ENCODE measurements around the gene NRDC.

NRDC gene

DNA sequence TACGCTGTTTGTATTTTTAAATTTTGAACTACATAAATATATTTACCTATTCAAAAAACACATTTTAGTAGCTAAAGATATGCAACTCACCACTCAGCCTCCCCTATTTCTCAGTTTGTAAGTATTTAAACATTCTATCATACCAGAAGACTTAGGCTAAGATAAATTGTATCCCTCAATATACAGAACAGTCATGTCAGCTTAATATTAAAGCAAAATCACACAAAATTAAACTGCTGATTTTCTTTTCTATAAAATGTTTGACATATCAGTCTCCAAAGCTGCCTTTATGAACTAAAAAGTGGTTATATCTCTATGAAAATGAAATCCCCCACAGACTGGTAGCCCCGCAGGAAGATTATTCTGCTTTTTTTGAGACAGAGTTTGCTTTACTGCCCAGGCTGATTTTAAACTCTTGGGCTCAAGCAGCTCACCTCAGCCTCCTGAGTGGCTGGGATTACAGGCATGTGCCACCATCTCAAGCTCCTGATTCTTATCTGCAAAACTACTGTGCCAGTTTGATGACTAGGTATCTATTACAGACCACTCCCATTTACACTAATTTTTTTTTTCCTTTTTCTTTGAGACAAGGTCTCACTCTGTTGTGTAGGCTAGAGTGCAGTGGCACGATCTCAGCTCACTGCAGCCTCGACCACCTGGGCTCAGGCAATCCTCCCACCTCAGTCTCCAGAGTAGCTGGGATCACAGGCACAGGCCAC, 37.6 kb downstream of the NRDC start:
- Histone ChIP-seq H2AFZ (ENCODE audit: low read depth, low read length, severe bottlenecking) (no peak overlapping the region), H3F3A (ENCODE audit: insufficient read depth) (no peaks in the 10 kb centered on the region), H3K36me3 (ENCODE audit: low read length) (peaks cover 19% of the 10 kb centered on the region; the same call in 1 of the 2 replicates), H3K27me3 (ENCODE audit: low read length) (no peaks in the 10 kb centered on the region), H3K9me2 (replicated peaks; ENCODE audit: insufficient read depth, low read length) (no peaks in the 10 kb centered on the region), H3K4me2 (ENCODE audit: low read depth, low read length, poor library complexity, severe bottlenecking) (no peak overlapping the region), H3K79me2 (ENCODE audit: insufficient read depth, low read length) (peaks cover 20% of the 10 kb centered on the region; the same call in 1 of the 2 replicates), H3K9me3 (ENCODE audit: insufficient read depth, low read length) (no peaks in the 10 kb centered on the region), H4K20me1 (ENCODE audit: low read depth, low read length) (no peaks in the 10 kb centered on the region), H3K4me3 (ENCODE audit: insufficient read depth, low read length, poor library complexity, severe bottlenecking) (no peak overlapping the region), H3K27ac (ENCODE audit: low read depth, low read length) (no peak overlapping the region), H3K9ac (ENCODE audit: low read length) (no peak overlapping the region)
- TF ChIP-seq, protein P1, sequence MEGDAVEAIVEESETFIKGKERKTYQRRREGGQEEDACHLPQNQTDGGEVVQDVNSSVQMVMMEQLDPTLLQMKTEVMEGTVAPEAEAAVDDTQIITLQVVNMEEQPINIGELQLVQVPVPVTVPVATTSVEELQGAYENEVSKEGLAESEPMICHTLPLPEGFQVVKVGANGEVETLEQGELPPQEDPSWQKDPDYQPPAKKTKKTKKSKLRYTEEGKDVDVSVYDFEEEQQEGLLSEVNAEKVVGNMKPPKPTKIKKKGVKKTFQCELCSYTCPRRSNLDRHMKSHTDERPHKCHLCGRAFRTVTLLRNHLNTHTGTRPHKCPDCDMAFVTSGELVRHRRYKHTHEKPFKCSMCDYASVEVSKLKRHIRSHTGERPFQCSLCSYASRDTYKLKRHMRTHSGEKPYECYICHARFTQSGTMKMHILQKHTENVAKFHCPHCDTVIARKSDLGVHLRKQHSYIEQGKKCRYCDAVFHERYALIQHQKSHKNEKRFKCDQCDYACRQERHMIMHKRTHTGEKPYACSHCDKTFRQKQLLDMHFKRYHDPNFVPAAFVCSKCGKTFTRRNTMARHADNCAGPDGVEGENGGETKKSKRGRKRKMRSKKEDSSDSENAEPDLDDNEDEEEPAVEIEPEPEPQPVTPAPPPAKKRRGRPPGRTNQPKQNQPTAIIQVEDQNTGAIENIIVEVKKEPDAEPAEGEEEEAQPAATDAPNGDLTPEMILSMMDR (IDR thresholded peaks at IDR 0.05; ENCODE audit: insufficient read depth, low read length, poor library complexity, severe bottlenecking), result no peak

DNA sequence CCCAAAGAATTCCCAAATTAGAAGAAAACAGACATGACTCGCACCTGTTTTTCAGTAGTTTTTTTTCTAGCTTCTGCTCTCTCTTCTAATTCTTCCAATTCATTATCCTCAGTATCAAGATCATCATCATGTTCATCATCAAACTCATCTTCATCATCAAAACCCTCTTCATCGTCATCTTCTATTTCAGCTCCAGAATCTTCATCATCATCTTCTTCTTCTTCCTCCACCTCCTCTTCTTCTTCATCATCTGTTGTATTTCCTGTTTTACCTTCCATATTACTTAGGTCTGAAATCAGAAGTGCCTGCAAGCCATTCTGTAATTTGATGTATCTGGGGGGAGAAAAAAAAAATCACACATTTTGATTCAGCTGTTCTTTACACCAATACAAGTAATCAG, 38.3 kb downstream of the NRDC start:
- Histone ChIP-seq H3K79me2 (ENCODE audit: insufficient read depth, low read length) (peaks cover 20% of the 10 kb centered on the region; the same call in 1 of the 2 replicates), H3K9me2 (replicated peaks; ENCODE audit: insufficient read depth, low read length) (no peaks in the 10 kb centered on the region)

DNA sequence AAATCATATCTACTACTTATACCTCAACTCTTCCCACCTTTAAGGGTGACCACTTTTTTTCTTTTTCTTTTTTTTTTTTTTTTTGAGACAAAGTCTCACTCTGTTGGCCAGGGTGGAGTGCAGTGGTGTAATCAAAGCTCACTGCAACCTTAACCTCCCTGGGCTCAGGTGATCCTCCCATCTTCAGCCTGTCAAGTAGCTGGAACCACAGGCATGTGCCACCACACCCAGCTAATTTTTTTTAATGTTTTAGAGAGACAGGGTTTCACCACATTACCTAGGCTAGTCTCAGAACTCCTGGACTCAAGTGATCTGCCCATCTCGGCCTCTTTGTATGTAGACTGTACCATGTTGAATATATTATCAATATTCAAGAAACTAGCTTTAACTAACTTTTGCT, 39.4 kb downstream of the NRDC start:
- Histone ChIP-seq H3K79me2 (ENCODE audit: insufficient read depth, low read length) (peaks cover 18% of the 10 kb centered on the region; the same call in 1 of the 2 replicates), H3K4me2 (ENCODE audit: low read depth, low read length, poor library complexity, severe bottlenecking) (no peak overlapping the region), H3K4me3 (ENCODE audit: insufficient read depth, low read length, poor library complexity, severe bottlenecking) (no peak overlapping the region), H4K20me1 (ENCODE audit: low read depth, low read length) (no peaks in the 10 kb centered on the region), H3K36me3 (ENCODE audit: low read length) (peaks cover 22% of the 10 kb centered on the region; the same call in 1 of the 2 replicates), H3K9me2 (replicated peaks; ENCODE audit: insufficient read depth, low read length) (no peaks in the 10 kb centered on the region), H3K27me3 (ENCODE audit: low read length) (no peaks in the 10 kb centered on the region), H2AFZ (ENCODE audit: low read depth, low read length, severe bottlenecking) (no peak overlapping the region), H3K27ac (ENCODE audit: low read depth, low read length) (no peak overlapping the region), H3K9me3 (ENCODE audit: insufficient read depth, low read length) (no peaks in the 10 kb centered on the region), H3K9ac (ENCODE audit: low read length) (no peak overlapping the region), H3F3A (ENCODE audit: insufficient read depth) (no peaks in the 10 kb centered on the region)
- no peak for TF ChIP-seq EZH2phosphoT487 (conservative IDR thresholded peaks at IDR 0.05; ENCODE audit: low read length)
- TF ChIP-seq, protein P1 (IDR thresholded peaks at IDR 0.05; ENCODE audit: insufficient read depth, low read length, poor library complexity, severe bottlenecking), result no peak

More for the DNA sequence above, 38.3 kb downstream of the NRDC start:
- H3K27me3 ChIP-seq (ENCODE audit: low read length), result no peaks in the 10 kb centered on the region
- no peak for TF ChIP-seq EZH2phosphoT487 (conservative IDR thresholded peaks at IDR 0.05; ENCODE audit: low read length)
- TF ChIP-seq, protein P1 (IDR thresholded peaks at IDR 0.05; ENCODE audit: insufficient read depth, low read length, poor library complexity, severe bottlenecking), result no peak
- H2AFZ ChIP-seq (ENCODE audit: low read depth, low read length, severe bottlenecking), result no peak overlapping the region
- H4K20me1 ChIP-seq (ENCODE audit: low read depth, low read length), result no peaks in the 10 kb centered on the region
- H3K4me2 ChIP-seq (ENCODE audit: low read depth, low read length, poor library complexity, severe bottlenecking), result no peak overlapping the region
- H3K9ac ChIP-seq (ENCODE audit: low read length), result no peak overlapping the region
- peaks cover 21% of the 10 kb centered on the region; the same call in 1 of the 2 replicates for H3K36me3 ChIP-seq (ENCODE audit: low read length)
- H3K4me3 ChIP-seq (ENCODE audit: insufficient read depth, low read length, poor library complexity, severe bottlenecking), result no peak overlapping the region
- no peaks in the 10 kb centered on the region for H3K9me3 ChIP-seq (ENCODE audit: insufficient read depth, low read length)
- H3K27ac ChIP-seq (ENCODE audit: low read depth, low read length), result no peak overlapping the region
- no peaks in the 10 kb centered on the region for H3F3A ChIP-seq (ENCODE audit: insufficient read depth)

Data from SU-DHL-6 (cell line).